NCI-H510A (cell line): ENCODE data around the gene KCNAB1.
"Not testable (repeated sequence)": the region's sequence is repeated elsewhere in the genome, so short reads cannot be mapped to it uniquely, and the experiment has no call there.

ENCODE experiments used
- DNase-seq: peaks from one replicate; lab custom pipeline; 2025; lab: John Stamatoyannopoulos, UW

KCNAB1 gene

GRCh38 chr3:156539051-156539450, 418.7 kb downstream of the KCNAB1 start:
- DNase-seq = no peak

GRCh38 chr3:156539802-156540201, 419.4 kb downstream of the KCNAB1 start:
- DNase-seq = no peak

- no peak for DNase-seq
Measured at GRCh38 chr3:156542101-156543042, 422.0 kb downstream of the KCNAB1 start.

- DNase-seq = no peak
Measured at GRCh38 chr3:156543043-156543555, 422.7 kb downstream of the KCNAB1 start.

- no peak for DNase-seq
Measured at GRCh38 chr3:156547637-156548036, 427.3 kb downstream of the KCNAB1 start.

- DNase-seq = no peak
Measured at GRCh38 chr3:156548041-156548687, 427.8 kb downstream of the KCNAB1 start.

- no peak for DNase-seq
Measured at GRCh38 chr3:156548902-156549301, 428.5 kb downstream of the KCNAB1 start.

GRCh38 chr3:156551261-156551660, 430.9 kb downstream of the KCNAB1 start:
- DNase-seq = no peak

GRCh38 chr3:156551746-156552145, 431.4 kb downstream of the KCNAB1 start:
- no peak for DNase-seq

- no peak for DNase-seq
Measured at GRCh38 chr3:156552973-156553372, 432.6 kb downstream of the KCNAB1 start.

- no peak for DNase-seq
Measured at GRCh38 chr3:156553705-156554356, 433.5 kb downstream of the KCNAB1 start.

- no peak for DNase-seq
Measured at GRCh38 chr3:156554515-156554841, 434.1 kb downstream of the KCNAB1 start.

- peak; percentile 98 for DNase-seq
Measured at GRCh38 chr3:156554842-156555687, 434.7 kb downstream of the KCNAB1 start, which contains the start of gene SSR3. TSS of gene SSR3 (minus strand) at chr3:156555117. CDS start at chr3:156555089, 28 bp downstream.

- no peak for DNase-seq
Measured at GRCh38 chr3:156558389-156558788, 438.0 kb downstream of the KCNAB1 start.

GRCh38 chr3:156559321-156559720, 438.9 kb downstream of the KCNAB1 start:
- DNase-seq = no peak

GRCh38 chr3:156561533-156561932, 441.2 kb downstream of the KCNAB1 start:
- no peak for DNase-seq

GRCh38 chr3:156562486-156562885, 442.1 kb downstream of the KCNAB1 start:
- not testable (repeated sequence) for DNase-seq

- DNase-seq = no peak
Measured at GRCh38 chr3:156563900-156564682, 443.7 kb downstream of the KCNAB1 start.

- not testable (repeated sequence) for DNase-seq
Measured at GRCh38 chr3:156569016-156569415, 448.6 kb downstream of the KCNAB1 start.

GRCh38 chr3:156569881-156570280, 449.5 kb downstream of the KCNAB1 start:
- not testable (repeated sequence) for DNase-seq

- DNase-seq = no peak
Measured at GRCh38 chr3:156575641-156576040, 455.3 kb downstream of the KCNAB1 start.
